Transverse colon (tissue), 4 donors: Measurements from ENCODE around the gene MYB. TPM values are rescaled to one million over a fixed set of nuclear protein-coding genes. Genes with fewer than 3 reads are reported as not detected.

Experiments used
- DNase-seq: peaks from one replicate; pipeline ENCODE4 v3.0.0-alpha.2; 2019
- H3K27ac ChIP-seq, 4 donors: fragments of 200-600 bp; sonication (generic); 2 replicates each; pipeline ENCODE4 v1.5.1; 2016 to 2018; ENCODE audit warnings: inconsistent platforms in 4 of 4
- H3K27me3 ChIP-seq: fragments of 200-600 bp; sonication (generic); 2 replicates; pipeline ENCODE4 v1.5.1; 2017; ENCODE audit warnings: inconsistent platforms
- H3K36me3 ChIP-seq, 4 donors: fragments of 200-600 bp; sonication (generic); 2 replicates each; pipeline ENCODE4 v1.5.1; 2017 to 2019; ENCODE audit warnings: inconsistent platforms in 4 of 4
- H3K4me1 ChIP-seq, 4 donors: fragments of 200-600 bp; sonication (generic); 2 replicates each; pipeline ENCODE4 v1.5.1; 2017 to 2020; ENCODE audit warnings: inconsistent platforms in 4 of 4
- H3K4me3 ChIP-seq, 4 donors: fragments of 200-600 bp; sonication (generic); 1 replicate in 1 of 4; 2 replicates in 3 of 4; pipeline versions ENCODE4 v1.5.1 to v1.6.1; 2017 to 2019; ENCODE audit warnings: inconsistent platforms in 4 of 4
- H3K9me3 ChIP-seq, 2 donors: fragments of 200-600 bp; sonication (generic); 2 replicates each; pipeline ENCODE4 v1.5.1; 2017 to 2019; ENCODE audit warnings: inconsistent platforms in 2 of 2
- EP300 ChIP-seq: sonication (generic); formaldehyde crosslinking; IDR thresholded peaks from one replicate; pipeline ENCODE4 v1.6.1; 2017; ENCODE audit warnings: antibody characterized with exemption, low read depth
- POLR2A ChIP-seq: fragments of 450-650 bp; IDR thresholded peaks from one replicate; pipeline ENCODE4 v1.6.1; 2016; ENCODE audit warnings: antibody characterized with exemption, mild to moderate bottlenecking, moderate library complexity
- POLR2AphosphoS5 ChIP-seq, 3 donors: sonication (generic); formaldehyde crosslinking; IDR thresholded peaks; one replicate each; pipeline ENCODE4 v1.6.1; 2016; ENCODE audit warnings: antibody characterized with exemption in 3 of 3
- WGBS, 2 donors: methylation state at CpG; one replicate each; pipeline ENCODE4 v1.1.5; 2018; ENCODE audit warnings: low coverage in 1 of 2; 5-methylcytosine and 5-hydroxymethylcytosine counted together
- in situ Hi-C, 4 donors: fragments of 200-750 bp; cut with MboI; loops; one replicate each; pipeline versions ENCODE4 v1.15.0 to v1.15.1; 2017; ENCODE audit warnings: low sequenced_read_pairs in 3 of 4, low pct_ligation_motif_present in 1 of 4, low pct_unique_long_range_greater_than_20kb in 1 of 4
- intact Hi-C: fragments of 100-400 bp; cut with DNase I; formaldehyde crosslinking; loops from one replicate; pipeline ENCODE4 v1.15.1; 2023; ENCODE audit warnings: low total_unique reads
- total RNA-seq, 4 donors: library from RNA; depleted of rRNA; stranded (reverse); fragments of >200 nt; gene quantifications; one replicate each; pipeline ENCODE4 v1.1.0, GENCODE V29; 2016
- TF ChIP-seq, protein P1 (sequence below), 5 experiments: fragments of 200-600 bp in 3 of 5; fragments of 450-650 bp in 2 of 5; sonication (generic) in 3 of 5; IDR thresholded peaks; 1 replicate in 2 of 5; 2 replicates in 3 of 5; pipeline ENCODE4 v1.5.1; 2016 to 2017; ENCODE audit warnings: antibody characterized with exemption in 5 of 5, inconsistent platforms in 3 of 5, mild to moderate bottlenecking in 2 of 5, moderate library complexity in 1 of 5

Gene MYB
- total RNA-seq, 4 donors from 2014 or later = 20.9 to 64.1 (median 46.6) TPM

DNA sequence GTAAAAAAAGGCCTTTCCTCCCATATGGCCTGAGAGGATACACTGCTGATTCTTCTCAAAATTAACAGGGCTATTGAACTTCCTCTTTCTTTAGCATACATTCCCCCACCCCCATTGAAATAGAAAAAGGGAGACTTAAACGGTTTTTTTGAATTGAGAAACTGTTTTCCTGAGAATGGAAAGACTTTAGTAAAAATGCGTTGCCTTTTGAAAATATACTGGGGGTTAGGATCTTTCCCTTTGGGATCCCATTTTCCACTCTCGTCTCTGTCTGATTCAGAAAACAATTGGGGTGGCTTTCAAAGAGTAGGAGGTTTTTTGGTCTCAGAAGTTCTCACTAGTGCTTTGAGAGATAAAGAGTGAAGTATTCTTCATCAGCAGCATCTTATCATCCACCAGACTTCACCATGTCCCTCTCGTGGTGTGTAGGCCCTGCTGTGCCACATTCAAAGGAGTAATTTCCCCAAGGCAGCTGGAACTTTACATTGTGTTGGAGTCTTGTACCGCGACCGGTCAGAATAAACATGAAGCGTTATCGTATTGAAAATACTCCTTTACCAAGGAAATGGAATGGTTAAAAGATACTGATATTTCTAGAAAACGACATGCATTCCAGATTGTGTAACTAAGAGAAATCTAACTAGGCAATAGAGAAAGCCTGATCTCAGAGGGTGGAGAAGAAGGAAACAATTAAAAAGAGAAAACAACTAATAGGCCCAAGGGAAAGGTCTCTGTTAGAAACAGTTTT is 10.6 kb downstream of the MYB start:
- in situ Hi-C loops = no loop called here
- WGBS, 2 donors = 80 to 91% methylated on average over 9 to 10 of the region's 10 CpGs

DNA sequence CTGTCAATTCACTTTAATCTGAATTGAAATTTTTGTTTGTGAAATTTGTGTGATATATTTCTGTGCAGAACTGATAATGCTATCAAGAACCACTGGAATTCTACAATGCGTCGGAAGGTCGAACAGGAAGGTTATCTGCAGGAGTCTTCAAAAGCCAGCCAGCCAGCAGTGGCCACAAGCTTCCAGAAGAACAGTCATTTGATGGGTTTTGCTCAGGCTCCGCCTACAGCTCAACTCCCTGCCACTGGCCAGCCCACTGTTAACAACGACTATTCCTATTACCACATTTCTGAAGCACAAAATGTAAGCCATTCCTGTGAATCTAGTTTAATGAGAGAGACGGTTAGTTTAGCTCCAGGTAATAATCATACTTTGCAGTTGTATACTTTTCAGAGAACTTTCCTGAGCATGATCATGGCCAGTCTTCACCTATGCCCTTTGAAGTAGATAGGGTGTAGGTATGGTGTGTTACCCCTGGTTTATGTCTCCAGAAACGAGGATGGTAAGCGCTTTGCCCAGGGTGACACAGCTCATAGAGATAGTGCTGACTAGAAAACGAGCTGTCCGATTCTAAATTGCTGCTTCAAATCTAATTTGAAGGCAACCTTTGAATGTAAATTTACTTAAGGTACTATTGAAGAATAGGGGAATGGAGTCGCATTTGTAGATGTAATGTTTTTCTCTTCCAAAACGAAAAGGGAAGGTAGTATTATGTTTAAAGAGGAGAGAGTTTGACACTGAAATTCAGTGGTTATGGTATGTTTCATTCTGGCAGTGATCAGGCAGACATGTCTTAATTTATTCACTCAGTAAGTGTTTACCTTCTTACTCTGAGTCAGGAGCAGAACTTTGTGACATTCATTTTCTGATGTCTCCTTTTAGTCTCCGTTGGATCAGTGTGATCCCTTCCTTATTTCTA is 11.4 kb downstream of the MYB start:
- H3K9me3 ChIP-seq = no peaks in the 10 kb centered on the region
- intact Hi-C loops (no loop called here), in situ Hi-C loops (no loop called here)
- peaks cover 5% of the 10 kb centered on the region for H3K27me3 ChIP-seq
- H3K36me3 ChIP-seq = peaks cover 0 to 17% (median 0%) of the 10 kb centered on the region in 4 donors
- DNase-seq = no peak
- H3K4me3 ChIP-seq = no peak overlapping the region
- no peak overlapping the region for H3K27ac ChIP-seq
- H3K4me1 ChIP-seq = no peaks in the 10 kb centered on the region
- 82 to 84% methylated on average over 12 to 13 of the region's 13 CpGs for WGBS, 2 donors
- no peak for TF ChIP-seq EP300
- TF ChIP-seq, protein P1, sequence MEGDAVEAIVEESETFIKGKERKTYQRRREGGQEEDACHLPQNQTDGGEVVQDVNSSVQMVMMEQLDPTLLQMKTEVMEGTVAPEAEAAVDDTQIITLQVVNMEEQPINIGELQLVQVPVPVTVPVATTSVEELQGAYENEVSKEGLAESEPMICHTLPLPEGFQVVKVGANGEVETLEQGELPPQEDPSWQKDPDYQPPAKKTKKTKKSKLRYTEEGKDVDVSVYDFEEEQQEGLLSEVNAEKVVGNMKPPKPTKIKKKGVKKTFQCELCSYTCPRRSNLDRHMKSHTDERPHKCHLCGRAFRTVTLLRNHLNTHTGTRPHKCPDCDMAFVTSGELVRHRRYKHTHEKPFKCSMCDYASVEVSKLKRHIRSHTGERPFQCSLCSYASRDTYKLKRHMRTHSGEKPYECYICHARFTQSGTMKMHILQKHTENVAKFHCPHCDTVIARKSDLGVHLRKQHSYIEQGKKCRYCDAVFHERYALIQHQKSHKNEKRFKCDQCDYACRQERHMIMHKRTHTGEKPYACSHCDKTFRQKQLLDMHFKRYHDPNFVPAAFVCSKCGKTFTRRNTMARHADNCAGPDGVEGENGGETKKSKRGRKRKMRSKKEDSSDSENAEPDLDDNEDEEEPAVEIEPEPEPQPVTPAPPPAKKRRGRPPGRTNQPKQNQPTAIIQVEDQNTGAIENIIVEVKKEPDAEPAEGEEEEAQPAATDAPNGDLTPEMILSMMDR (IDR thresholded peaks at IDR 0.05) = no peak
- no peak for TF ChIP-seq POLR2A
- no peak for TF ChIP-seq POLR2AphosphoS5 (IDR thresholded peaks at IDR 0.05)

More for the DNA sequence above, 10.6 kb downstream of the MYB start:
- Histone ChIP-seq H3K27ac (no peak overlapping the region), H3K27me3 (peaks cover 14% of the 10 kb centered on the region), H3K4me1 (no peaks in the 10 kb centered on the region), H3K36me3 (peaks cover 0 to 17% (median 0%) of the 10 kb centered on the region in 4 donors), H3K9me3 (no peaks in the 10 kb centered on the region), H3K4me3 (no peak overlapping the region)
- intact Hi-C loops = no loop called here
- TF ChIP-seq EP300 (no peak), POLR2A (no peak), POLR2AphosphoS5 (IDR thresholded peaks at IDR 0.05) (no peak)
- TF ChIP-seq, protein P1 (IDR thresholded peaks at IDR 0.05) = no peak
- DNase-seq = no peak

DNA sequence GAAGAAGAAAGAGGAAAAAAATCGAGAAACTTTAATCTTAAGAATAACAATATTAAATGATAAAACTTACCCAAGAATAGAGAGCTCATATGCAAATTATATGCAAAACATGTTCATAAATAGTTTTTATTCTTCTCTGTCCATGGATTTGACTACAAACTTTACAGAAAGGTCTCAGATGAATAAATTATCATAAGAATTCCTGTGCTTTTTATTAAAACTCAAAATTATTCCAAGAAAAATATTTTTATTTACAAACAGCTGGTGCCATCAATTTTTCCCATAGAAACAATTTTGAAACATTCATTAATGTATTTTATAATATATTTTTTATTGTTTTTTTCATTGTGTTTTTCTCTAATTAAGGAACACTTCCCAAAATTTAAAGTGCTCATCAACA is 12.1 kb downstream of the MYB start:
- WGBS, 2 donors = 58 to 67% methylated on average over 1 of the region's 1 CpG
- no peak for DNase-seq
- intact Hi-C loops = no loop called here

More for the DNA sequence above, 12.1 kb downstream of the MYB start:
- H3K4me1 ChIP-seq = no peaks in the 10 kb centered on the region
- peaks cover 4% of the 10 kb centered on the region for H3K27me3 ChIP-seq
- no peak overlapping the region for H3K4me3 ChIP-seq
- TF ChIP-seq EP300 = no peak
- TF ChIP-seq POLR2A = no peak
- TF ChIP-seq, protein P1 (IDR thresholded peaks at IDR 0.05) = no peak
- TF ChIP-seq POLR2AphosphoS5 (IDR thresholded peaks at IDR 0.05) = no peak
- in situ Hi-C loops = no loop called here
- H3K9me3 ChIP-seq = no peaks in the 10 kb centered on the region
- no peak overlapping the region for H3K27ac ChIP-seq
- peaks cover 0 to 17% (median 0%) of the 10 kb centered on the region in 4 donors for H3K36me3 ChIP-seq
